Stimulated activated CD8-positive, alpha-beta memory T cell treated with anti-CD3 and anti-CD28 coated beads, Interleukin-7, amount 100 ng/mL, for 1 hour (primary cell): ENCODE measurements around the gene RLBP1.
A peak's percentile ranks its signal among the peaks of the same experiment; 100 is the strongest.

Source experiments
- DNase-seq, 2 donors: peaks; one replicate each; pipeline ENCODE4 v3.0.0-alpha.2; 2020; ENCODE audit warnings: low read depth in 2 of 2

Gene RLBP1

GRCh38 chr15:89178307-89178977 is 42.9 kb downstream of the RLBP1 start:
- DNase-seq = no peak

GRCh38 chr15:89177633-89178306 is 43.6 kb downstream of the RLBP1 start:
- DNase-seq = peak in 1 of 2 donors; percentile 24

- DNase-seq = no peak
Observed at GRCh38 chr15:89177116-89177515, 44.3 kb downstream of the RLBP1 start.

- no peak for DNase-seq
Observed at GRCh38 chr15:89175617-89176191, 45.7 kb downstream of the RLBP1 start.

- DNase-seq = no peak
Observed at GRCh38 chr15:89174476-89174875, 46.9 kb downstream of the RLBP1 start.

GRCh38 chr15:89172921-89173320 is 48.5 kb downstream of the RLBP1 start:
- DNase-seq = no peak

GRCh38 chr15:89171136-89172072 is 50.0 kb downstream of the RLBP1 start:
- DNase-seq = no peak

- DNase-seq = no peak
Observed at GRCh38 chr15:89170364-89170763, 51.0 kb downstream of the RLBP1 start.

- no peak for DNase-seq
Observed at GRCh38 chr15:89168316-89168833, 53.0 kb downstream of the RLBP1 start.

- no peak for DNase-seq
Observed at GRCh38 chr15:89167267-89168176, 53.9 kb downstream of the RLBP1 start.

GRCh38 chr15:89165677-89166076 is 55.7 kb downstream of the RLBP1 start:
- DNase-seq = no peak

GRCh38 chr15:89164712-89165211 is 56.6 kb downstream of the RLBP1 start:
- DNase-seq = no peak

- DNase-seq = no peak
Observed at GRCh38 chr15:89163271-89164055, 57.9 kb downstream of the RLBP1 start.

GRCh38 chr15:89161666-89162065 is 59.7 kb downstream of the RLBP1 start:
- DNase-seq = no peak
